Measurements from ENCODE around the gene GDF10. TPM values are rescaled to one million over a fixed set of nuclear protein-coding genes. Genes with fewer than 3 reads are reported as not detected.

Gene GDF10
- total RNA-seq, 2 experiments from 2014 or later = 0.89 to 1.0 TPM

GRCh38 chr10:47309408-47310089 lies 9.6 kb downstream of the GDF10 start:
- CTCF ChIA-PET = interaction anchor here (1.2 to 7.8 kb wide), 2 partner anchors 31 to 263 kb away, joined by 3 to 118 read pairs; no protein-coding TSS in a partner anchor
- POLR2A ChIA-PET = no interaction called here

GRCh38 chr10:47310090-47310505 lies 10.1 kb downstream of the GDF10 start:
- ChIA-PET CTCF (interaction anchor here (1.2 to 7.8 kb wide), 2 partner anchors 30 to 263 kb away, joined by 3 to 118 read pairs; no protein-coding TSS in a partner anchor), POLR2A (no interaction called here)

GRCh38 chr10:47311193-47311931 lies 11.4 kb downstream of the GDF10 start:
- ChIA-PET POLR2A (interaction anchor here (0.8 to 1.3 kb wide), 2 partner anchors 262 to 264 kb away, joined by 3 read pairs; no protein-coding TSS in a partner anchor), CTCF (interaction anchor here (0.8 to 7.8 kb wide), 16 partner anchors 8 to 767 kb away, joined by 3 to 118 read pairs (median 4); partner anchors contain the start of gene GDF10)

GRCh38 chr10:47311932-47312662 lies 12.1 kb downstream of the GDF10 start:
- ChIA-PET CTCF (interaction anchor here (0.8 to 7.8 kb wide), 16 partner anchors 9 to 767 kb away, joined by 3 to 118 read pairs (median 4); partner anchors contain the start of gene GDF10), POLR2A (interaction anchor here (0.8 to 1.3 kb wide), 2 partner anchors 263 to 265 kb away, joined by 3 read pairs; no protein-coding TSS in a partner anchor)

GRCh38 chr10:47312663-47312995 lies 12.6 kb downstream of the GDF10 start:
- POLR2A ChIA-PET = no interaction called here
- CTCF ChIA-PET = interaction anchor here (1.3 to 7.8 kb wide), 9 partner anchors 9 to 287 kb away, joined by 3 to 118 read pairs (median 7); no protein-coding TSS in a partner anchor

- POLR2A ChIA-PET = no interaction called here
- CTCF ChIA-PET = interaction anchor here (2.4 to 7.8 kb wide), 3 partner anchors 268 to 290 kb away, joined by 9 to 118 read pairs (median 11); no protein-coding TSS in a partner anchor
Observed at GRCh38 chr10:47314416-47314970, 14.5 kb downstream of the GDF10 start.

GRCh38 chr10:47315421-47315820 lies 15.4 kb downstream of the GDF10 start:
- POLR2A ChIA-PET = no interaction called here
- CTCF ChIA-PET = interaction anchor here (2.7 to 7.8 kb wide), 2 partner anchors 269 to 291 kb away, joined by 9 to 118 read pairs; no protein-coding TSS in a partner anchor

GRCh38 chr10:47316131-47316530 lies 16.1 kb downstream of the GDF10 start:
- POLR2A ChIA-PET = no interaction called here

GRCh38 chr10:47317251-47317650 lies 17.3 kb downstream of the GDF10 start:
- ChIA-PET POLR2A (no interaction called here), CTCF (no interaction called here)

More at GRCh38 chr10:47316131-47316530, 16.1 kb downstream of the GDF10 start:
- CTCF ChIA-PET = interaction anchor here (2.7 to 7.8 kb wide), 2 partner anchors 269 to 292 kb away, joined by 9 to 118 read pairs; no protein-coding TSS in a partner anchor

GRCh38 chr10:47318706-47319105 lies 18.7 kb downstream of the GDF10 start:
- CTCF ChIA-PET = no interaction called here
- POLR2A ChIA-PET = no interaction called here

GRCh38 chr10:47319784-47320183 lies 19.8 kb downstream of the GDF10 start:
- ChIA-PET POLR2A (no interaction called here), CTCF (no interaction called here)

GRCh38 chr10:47320812-47321211 lies 20.8 kb downstream of the GDF10 start:
- CTCF ChIA-PET = interaction anchor here (1.3 kb wide), 1 partner anchor 273 kb away, joined by 3 read pairs; no protein-coding TSS in a partner anchor
- POLR2A ChIA-PET = interaction anchor here (0.8 kb wide), 1 partner anchor 21 kb away, joined by 3 read pairs; no protein-coding TSS in a partner anchor

GRCh38 chr10:47321521-47322195 lies 21.7 kb downstream of the GDF10 start:
- CTCF ChIA-PET = interaction anchor here (0.7 to 1.3 kb wide), 2 partner anchors 274 kb away, joined by 3 read pairs; no protein-coding TSS in a partner anchor

GRCh38 chr10:47322300-47323061 lies 22.5 kb downstream of the GDF10 start, which contains the start of gene GDF2:
Gene GDF2 (plus strand): TSS chr10:47322454. CDS start chr10:47322669, 215 bp downstream.
- CTCF ChIA-PET = interaction anchor here (0.7 kb wide), 1 partner anchor 275 kb away, joined by 3 read pairs; no protein-coding TSS in a partner anchor
- POLR2A ChIA-PET = no interaction called here

More at GRCh38 chr10:47321521-47322195, 21.7 kb downstream of the GDF10 start:
- POLR2A ChIA-PET = interaction anchor here (0.8 kb wide), 1 partner anchor 22 kb away, joined by 3 read pairs; no protein-coding TSS in a partner anchor

- ChIA-PET CTCF (no interaction called here), POLR2A (no interaction called here)
Observed at GRCh38 chr10:47323087-47323486, 23.1 kb downstream of the GDF10 start.

- ChIA-PET CTCF (interaction anchor here (1.1 to 1.5 kb wide), 2 partner anchors 276 to 299 kb away, joined by 3 read pairs; no protein-coding TSS in a partner anchor), POLR2A (no interaction called here)
Observed at GRCh38 chr10:47323636-47324296, 23.8 kb downstream of the GDF10 start.

All from activated CD8-positive, alpha-beta memory T cell treated with anti-CD3 and anti-CD28 coated beads for 36 hours (primary cell).